Superior temporal gyrus (tissue), 1 donor: ENCODE measurements around the gene TMEM89.

Experiments
- DNase-seq: peaks from one replicate; pipeline ENCODE4 v3.0.0-alpha.2; 2016; ENCODE audit errors: extremely low spot score

Gene TMEM89

GRCh38 chr3:48642605-48643004, 21.0 kb upstream of the TMEM89 start:
- no peak for DNase-seq

DNA sequence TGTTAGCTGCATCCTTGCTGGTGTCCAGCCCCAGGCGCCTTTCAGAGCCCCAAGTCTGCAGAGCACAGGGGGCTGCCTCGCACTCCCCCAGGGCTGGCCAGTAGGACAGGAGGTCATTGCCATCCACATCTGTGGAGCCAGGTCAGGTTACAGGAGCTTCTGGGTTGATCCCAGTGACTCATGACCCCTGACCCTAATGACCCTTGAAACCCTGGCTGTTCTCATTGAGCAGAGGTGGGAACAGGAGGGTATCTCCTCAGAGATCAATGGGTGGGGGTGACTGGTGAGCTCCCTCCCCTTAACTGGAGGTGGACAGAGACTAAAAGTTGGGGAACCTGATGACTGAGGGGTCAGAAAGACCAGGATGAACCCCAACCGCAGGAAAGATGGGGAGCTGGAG, 19.8 kb upstream of the TMEM89 start:
- no peak for DNase-seq

- DNase-seq = no peak
Measured at GRCh38 chr3:48639944-48640606, 18.5 kb upstream of the TMEM89 start.

DNA sequence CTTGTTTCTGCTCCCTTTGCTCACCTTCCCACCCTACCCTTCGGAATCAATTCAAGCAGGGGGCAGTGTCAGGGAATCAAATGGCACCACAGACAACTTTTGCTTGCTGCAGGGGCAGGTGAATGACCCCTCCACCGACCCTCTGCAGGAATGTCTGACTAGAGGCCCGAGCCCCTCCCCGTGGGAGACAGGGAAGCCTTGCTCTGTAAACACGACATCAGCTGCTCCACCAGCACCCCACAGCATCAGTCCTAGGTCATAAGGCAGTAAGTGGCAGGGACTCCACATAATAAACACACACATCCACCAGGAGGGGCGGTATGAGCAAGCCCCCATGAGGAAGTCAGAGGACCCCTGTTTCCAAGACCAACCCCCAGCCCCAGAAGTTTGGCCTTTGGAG, 15.7 kb upstream of the TMEM89 start:
- no peak for DNase-seq

- no peak for DNase-seq
Measured at GRCh38 chr3:48636149-48636655, 14.6 kb upstream of the TMEM89 start.

DNA sequence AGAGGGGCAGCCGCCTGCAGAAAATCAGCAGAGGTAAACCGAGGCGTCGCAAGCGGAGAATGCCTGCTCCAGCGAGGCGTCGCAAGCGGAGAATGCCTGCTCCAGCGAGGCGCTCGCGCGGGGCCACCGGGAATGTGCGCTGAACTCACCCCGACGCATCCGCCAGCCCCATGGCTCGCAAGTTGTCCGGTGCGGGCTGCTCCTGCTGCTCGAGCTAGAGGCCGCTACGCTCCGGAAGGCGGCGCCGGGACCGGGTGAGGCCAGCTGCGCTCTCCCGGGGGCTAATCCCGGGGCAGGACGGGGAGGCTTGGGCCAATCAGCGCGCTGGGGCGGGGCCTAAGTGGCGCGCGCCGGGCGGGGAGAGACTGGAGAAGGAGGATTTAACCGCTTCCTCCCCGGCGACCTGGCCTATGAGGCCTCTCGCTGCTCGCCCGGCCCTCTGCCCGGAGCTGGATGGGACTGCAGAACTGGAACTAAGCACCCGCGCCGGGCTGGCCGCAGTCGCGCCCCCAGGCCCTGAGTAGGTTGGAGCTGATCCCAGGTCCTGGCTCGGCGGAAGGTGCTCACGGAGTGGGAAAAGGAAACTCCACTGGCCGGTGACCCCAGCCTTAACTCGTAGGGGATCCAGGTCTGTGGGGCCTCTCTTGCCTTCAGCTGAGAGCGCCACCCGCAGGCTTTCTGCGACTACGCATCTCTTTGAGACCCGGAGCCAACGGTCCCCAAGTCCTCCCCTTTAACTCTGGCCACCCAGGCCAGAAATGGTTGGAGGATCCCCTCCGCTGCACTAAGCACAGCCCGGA, 13.9 kb upstream of the TMEM89 start, which contains the start of gene SLC26A6:
Gene SLC26A6 (minus strand): TSS at position 240 of the 800 bp plus-strand sequence. CDS start 68 bp downstream, at position 172.
- DNase-seq = peak; percentile 95

DNA sequence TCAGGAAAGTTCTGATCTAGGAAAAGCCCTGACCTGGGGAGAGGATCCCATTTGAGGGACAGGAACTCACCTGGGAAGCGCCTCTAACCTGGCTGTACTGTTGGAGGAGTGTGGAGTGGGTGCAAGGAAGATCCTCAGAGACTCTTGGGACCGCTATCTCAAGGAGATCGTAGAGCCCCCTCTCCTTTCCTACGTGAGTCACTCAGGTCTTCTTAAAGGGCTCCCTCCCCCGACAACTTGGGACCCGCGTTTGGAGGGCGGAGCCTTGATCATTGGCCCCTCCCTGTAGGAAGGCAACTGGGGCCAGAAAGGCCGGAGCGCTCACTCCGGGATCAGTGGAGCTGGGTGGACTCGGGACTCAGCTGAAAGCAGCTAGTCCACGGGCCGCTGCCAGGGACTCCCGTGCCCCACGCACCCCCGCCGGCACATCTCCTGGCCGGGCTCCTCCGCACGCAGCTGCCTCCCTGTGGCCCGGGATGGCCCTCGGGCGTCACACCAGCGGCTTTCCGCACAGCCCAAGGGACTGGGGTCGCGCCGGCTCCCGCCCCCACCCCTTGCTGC, 13.2 kb upstream of the TMEM89 start:
- DNase-seq = peak; percentile 20

DNA sequence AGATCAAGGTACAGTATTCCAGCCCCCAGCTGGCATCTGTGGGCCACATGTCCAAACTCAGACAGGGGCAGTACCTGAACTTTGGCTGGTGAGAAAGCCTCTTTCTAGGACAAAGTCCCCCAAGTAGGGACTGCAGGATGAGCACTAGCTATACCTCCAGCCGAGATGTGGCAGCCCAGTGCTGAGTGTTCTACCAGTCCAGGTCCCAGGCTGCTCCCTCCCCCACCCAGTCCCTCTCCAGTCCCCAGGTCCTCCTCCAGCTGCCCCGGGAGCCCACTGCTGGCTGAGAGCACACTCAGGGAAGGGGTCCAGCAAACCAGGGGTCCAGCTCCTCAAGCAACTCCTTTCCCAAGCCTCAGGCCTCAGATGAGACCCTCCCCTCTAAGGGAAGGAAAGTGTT, 12.2 kb upstream of the TMEM89 start:
- no peak for DNase-seq

DNA sequence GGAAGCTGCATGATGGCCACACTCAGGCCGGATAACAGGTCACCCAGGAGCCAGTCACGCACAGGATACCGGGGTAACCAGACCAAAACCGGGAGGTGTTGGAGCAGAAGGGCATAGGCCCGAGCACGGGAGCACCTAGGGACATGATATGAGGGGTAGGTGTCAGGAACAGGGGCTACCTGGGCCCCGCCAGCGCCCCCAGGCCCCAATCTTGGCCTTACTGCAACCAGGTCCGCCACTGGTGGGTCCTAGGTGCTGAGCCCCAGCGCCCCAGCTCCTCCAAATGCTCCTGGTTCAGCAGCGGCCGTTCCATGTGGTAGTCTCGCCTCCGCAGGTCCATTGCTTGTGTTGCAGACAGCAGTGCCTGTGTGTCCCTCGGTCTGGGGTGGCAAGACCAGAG, 11.7 kb upstream of the TMEM89 start:
- DNase-seq = no peak

- no peak for DNase-seq
Measured at GRCh38 chr3:48631516-48632448, 10.2 kb upstream of the TMEM89 start.

GRCh38 chr3:48630833-48631232, 9.3 kb upstream of the TMEM89 start:
- no peak for DNase-seq

DNA sequence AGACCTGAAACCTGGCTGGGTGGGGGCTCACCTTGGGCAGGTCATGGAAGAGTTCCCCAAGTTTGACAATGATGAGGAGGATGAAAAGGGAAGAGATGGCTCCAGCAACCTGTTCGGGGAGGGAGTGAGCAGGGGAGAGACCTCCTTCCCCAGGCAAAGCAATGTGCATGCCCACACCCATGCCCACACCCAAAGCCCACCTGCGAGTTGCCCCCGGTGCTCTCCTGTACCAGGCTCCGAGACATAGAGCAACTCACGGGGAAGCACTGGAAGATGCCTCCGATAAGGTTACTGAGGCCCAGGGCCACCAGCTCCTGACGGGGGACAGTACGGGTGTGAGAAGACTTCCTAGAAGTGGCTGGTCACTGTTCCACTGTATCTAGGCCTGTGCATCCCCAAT, 8.8 kb upstream of the TMEM89 start:
- DNase-seq = no peak

DNA sequence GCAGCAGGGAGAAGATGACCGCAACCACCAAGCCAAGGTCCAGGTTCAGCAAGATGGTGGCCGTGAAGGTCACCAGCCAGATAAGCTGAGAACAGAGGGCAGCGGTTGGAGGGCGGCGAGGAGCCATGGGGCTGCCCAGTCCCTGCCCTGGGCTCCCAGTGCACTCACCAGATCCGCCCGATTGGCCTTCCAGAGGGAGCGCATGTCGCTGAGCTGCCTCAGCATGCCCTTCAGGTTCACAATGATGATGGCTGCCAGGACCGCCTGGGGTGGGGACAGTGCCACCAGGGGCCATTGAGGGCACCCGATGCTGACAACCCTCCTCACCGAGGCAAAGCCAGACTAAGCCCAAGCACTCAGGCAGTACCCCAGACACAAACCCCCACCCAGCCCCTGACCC, 8.3 kb upstream of the TMEM89 start:
- DNase-seq = no peak

DNA sequence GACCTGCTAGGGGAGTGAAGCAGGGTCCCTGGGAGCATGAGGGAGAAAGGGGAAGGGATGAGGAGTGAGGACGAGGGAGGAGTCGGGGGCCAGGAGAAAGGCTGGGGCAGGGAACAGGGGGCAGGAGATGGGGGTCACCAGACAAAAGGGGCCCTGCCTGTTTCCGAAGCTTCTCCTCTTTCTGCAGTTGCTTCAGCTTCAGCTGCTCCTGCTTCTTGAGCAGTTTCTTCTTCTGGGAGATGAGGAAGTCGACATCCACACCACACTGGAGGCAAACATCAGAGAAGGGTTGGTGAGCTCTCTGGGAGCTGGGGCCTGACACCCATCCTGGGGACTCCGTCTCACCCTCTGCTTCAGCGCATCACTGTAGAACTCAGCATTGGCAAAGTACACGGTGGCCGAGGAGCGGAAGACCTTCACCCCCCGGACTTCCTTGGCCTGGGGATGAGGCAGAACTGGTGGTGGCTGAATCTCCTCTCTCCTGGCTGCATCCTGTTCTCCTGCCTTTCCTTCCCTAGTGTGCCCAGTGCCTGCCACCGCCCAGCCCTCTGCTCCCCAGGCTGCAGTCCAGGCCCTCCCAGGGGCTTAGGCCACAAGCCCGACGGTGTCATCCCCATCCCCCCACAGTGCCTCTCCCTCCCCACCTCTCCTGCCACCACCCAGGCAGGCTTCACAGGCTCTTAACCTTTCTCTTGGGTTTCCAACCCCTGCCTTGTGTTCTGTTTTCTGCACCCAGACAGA, 6.9 kb upstream of the TMEM89 start:
- DNase-seq = no peak

- DNase-seq = no peak
Measured at GRCh38 chr3:48625600-48625999, 4.0 kb upstream of the TMEM89 start.

- no peak for DNase-seq
Measured at GRCh38 chr3:48624767-48625166, 3.2 kb upstream of the TMEM89 start.

GRCh38 chr3:48623851-48624547, 2.4 kb upstream of the TMEM89 start:
- no peak for DNase-seq

- no peak for DNase-seq
Measured at GRCh38 chr3:48619541-48620524, 1.7 kb downstream of the TMEM89 start.

GRCh38 chr3:48617559-48617958, 4.0 kb downstream of the TMEM89 start:
- no peak for DNase-seq
